ENCODE measurements around the gene SALL4. TPM values are rescaled to one million over a fixed set of nuclear protein-coding genes. Genes with fewer than 3 reads are reported as not detected.
"Not testable (repeated sequence)": the region's sequence is repeated elsewhere in the genome, so short reads cannot be mapped to it uniquely, and the experiment has no call there.

The SALL4 gene
- not detected for total RNA-seq

GRCh38 chr20:51802170-51802751 lies at the start of gene SALL4:
Gene SALL4 (minus strand): TSS chr20:51802521. CDS start chr20:51802408, 113 bp downstream.
- peaks cover 26% of the 10 kb centered on the region for H3K4me1 ChIP-seq (ENCODE audit: insufficient read depth, low read length)
- H3K4me3 ChIP-seq (ENCODE audit: low read length) = no peak within 1 kb of the TSS
- peaks cover 45% of the 10 kb centered on the region for H3K27me3 ChIP-seq (ENCODE audit: insufficient read depth, low read length)
- H3K9me3 ChIP-seq (ENCODE audit: low read depth, low read length) = no peaks in the 10 kb centered on the region

- Histone ChIP-seq H3K4me1 (ENCODE audit: insufficient read depth, low read length) (no peaks in the 10 kb centered on the region), H3K9me3 (ENCODE audit: low read depth, low read length) (no peaks in the 10 kb centered on the region), H3K4me3 (ENCODE audit: low read length) (no peak overlapping the region), H3K27me3 (ENCODE audit: insufficient read depth, low read length) (no peaks in the 10 kb centered on the region)
Observed at GRCh38 chr20:51848346-51848745, 46.0 kb upstream of the SALL4 start.

DNA sequence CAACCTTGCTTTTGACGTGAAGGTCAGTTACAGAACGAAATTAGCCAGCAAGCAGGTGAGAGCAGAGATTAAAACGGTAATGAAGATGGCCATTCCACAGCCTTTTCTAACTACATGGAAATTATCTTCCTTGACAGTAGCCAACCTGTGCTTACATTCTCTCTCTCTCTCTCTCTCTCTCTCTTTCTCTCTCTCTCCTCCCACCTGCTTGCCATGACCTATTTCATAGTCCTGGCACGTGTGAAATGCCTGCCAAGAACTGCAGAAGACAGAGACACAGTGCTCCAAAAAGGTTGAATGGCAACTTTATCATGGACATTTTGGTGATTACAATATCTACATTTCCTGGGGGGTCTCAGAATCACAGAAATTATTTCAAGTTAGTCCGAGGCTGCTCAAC lies 38.5 kb upstream of the SALL4 start:
- no peaks in the 10 kb centered on the region for H3K4me1 ChIP-seq (ENCODE audit: insufficient read depth, low read length)
- H3K27me3 ChIP-seq (ENCODE audit: insufficient read depth, low read length) = no peaks in the 10 kb centered on the region
- no peak overlapping the region for H3K4me3 ChIP-seq (ENCODE audit: low read length)
- H3K9me3 ChIP-seq (ENCODE audit: low read depth, low read length) = no peaks in the 10 kb centered on the region

DNA sequence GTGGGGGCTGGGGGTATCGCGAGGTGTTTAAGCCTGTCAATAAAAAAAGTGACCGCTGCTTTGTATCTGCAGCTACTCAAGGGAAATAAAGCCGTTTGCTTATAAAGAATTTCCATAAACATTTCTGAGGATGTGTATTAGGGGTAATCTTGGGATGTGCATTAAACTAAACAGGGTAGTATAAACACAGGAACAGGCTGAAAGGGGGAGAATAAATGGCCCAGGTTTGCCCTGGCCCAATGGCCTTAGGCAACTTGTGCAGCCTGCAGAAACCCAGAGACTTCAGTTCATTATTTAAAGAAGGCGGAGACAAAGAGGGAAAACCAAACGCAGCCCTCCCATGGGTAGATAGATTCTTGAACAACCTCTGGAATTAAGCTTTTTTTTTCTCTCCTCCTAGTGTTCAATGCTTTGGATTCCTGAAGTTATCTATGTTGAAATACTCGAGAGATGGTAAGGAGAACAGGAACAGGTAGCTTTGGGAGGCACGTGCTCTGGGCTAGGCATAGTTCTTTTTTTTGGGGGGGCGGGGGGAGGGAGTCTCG lies 35.6 kb upstream of the SALL4 start:
- Histone ChIP-seq H3K4me3 (ENCODE audit: low read length) (no peak overlapping the region), H3K27me3 (ENCODE audit: insufficient read depth, low read length) (no peaks in the 10 kb centered on the region), H3K4me1 (ENCODE audit: insufficient read depth, low read length) (no peaks in the 10 kb centered on the region), H3K9me3 (ENCODE audit: low read depth, low read length) (no peaks in the 10 kb centered on the region)

DNA sequence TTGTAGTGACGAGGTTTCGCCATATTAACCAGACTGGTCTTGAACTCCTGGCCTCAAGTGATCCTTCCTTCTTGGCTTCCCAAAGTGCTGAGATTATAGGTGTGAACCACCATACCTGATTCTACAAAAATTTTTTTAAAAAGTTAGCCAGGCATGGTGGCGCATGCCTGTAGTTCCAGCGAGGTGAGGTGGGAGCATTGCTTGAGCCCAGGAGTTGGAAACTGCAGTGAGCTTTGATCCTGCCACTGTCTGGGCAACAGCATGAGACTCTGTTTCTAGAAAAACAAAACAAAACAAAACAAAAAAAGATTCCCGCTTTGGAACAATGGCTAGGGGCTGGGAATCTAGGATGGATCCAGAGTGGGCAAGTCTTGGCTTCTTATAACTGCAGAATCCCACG lies 35.1 kb upstream of the SALL4 start:
- H3K4me1 ChIP-seq (ENCODE audit: insufficient read depth, low read length) = no peaks in the 10 kb centered on the region
- no peak overlapping the region for H3K4me3 ChIP-seq (ENCODE audit: low read length)
- no peaks in the 10 kb centered on the region for H3K27me3 ChIP-seq (ENCODE audit: insufficient read depth, low read length)
- H3K9me3 ChIP-seq (ENCODE audit: low read depth, low read length) = no peaks in the 10 kb centered on the region

- Histone ChIP-seq H3K9me3 (ENCODE audit: low read depth, low read length) (no peaks in the 10 kb centered on the region), H3K27me3 (ENCODE audit: insufficient read depth, low read length) (no peaks in the 10 kb centered on the region), H3K4me3 (ENCODE audit: low read length) (no peak overlapping the region), H3K4me1 (ENCODE audit: insufficient read depth, low read length) (no peaks in the 10 kb centered on the region)
Observed at GRCh38 chr20:51833326-51833725, 31.0 kb upstream of the SALL4 start.

DNA sequence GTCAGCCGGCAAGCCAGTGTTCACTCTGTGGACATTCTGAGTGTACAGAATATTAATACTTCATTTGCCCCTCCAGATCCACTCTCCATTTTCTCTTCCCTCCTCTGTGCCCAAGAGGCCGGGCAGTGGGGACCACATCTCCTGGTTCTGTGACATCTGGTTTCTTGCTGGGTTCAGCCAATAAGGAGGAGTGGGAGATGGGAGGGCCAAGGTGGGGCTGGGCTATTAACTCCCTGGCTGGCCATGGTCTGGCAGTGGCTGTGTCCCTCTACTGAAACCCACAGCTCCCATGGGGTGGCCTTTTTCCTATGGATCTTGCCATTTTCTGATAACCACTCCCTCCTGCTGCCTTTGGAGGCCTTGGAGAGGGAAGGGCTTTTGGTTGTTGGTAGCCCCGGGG lies 30.0 kb upstream of the SALL4 start:
- Histone ChIP-seq H3K4me1 (ENCODE audit: insufficient read depth, low read length) (no peaks in the 10 kb centered on the region), H3K4me3 (ENCODE audit: low read length) (no peak overlapping the region), H3K27me3 (ENCODE audit: insufficient read depth, low read length) (no peaks in the 10 kb centered on the region), H3K9me3 (ENCODE audit: low read depth, low read length) (no peaks in the 10 kb centered on the region)

DNA sequence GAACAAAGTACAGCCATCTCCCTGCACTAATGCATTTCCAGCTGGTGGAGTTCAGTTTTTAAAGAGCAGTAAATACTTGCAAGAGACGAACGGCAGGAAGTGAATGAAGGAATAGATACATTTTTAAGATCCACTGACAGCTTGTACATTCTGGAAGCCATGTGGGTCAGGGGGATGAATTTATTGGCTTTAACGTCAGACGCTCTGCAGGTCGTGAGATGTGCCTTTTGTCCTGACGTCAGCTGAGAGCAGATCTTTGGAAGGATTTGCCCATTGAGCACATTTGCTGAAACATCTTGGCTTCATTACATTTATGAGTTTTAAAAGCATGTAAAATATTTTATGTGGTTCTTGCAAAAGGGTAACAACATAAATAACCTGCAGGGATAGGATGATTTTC lies 29.5 kb upstream of the SALL4 start:
- Histone ChIP-seq H3K4me1 (ENCODE audit: insufficient read depth, low read length) (no peaks in the 10 kb centered on the region), H3K4me3 (ENCODE audit: low read length) (no peak overlapping the region), H3K9me3 (ENCODE audit: low read depth, low read length) (no peaks in the 10 kb centered on the region), H3K27me3 (ENCODE audit: insufficient read depth, low read length) (no peaks in the 10 kb centered on the region)

DNA sequence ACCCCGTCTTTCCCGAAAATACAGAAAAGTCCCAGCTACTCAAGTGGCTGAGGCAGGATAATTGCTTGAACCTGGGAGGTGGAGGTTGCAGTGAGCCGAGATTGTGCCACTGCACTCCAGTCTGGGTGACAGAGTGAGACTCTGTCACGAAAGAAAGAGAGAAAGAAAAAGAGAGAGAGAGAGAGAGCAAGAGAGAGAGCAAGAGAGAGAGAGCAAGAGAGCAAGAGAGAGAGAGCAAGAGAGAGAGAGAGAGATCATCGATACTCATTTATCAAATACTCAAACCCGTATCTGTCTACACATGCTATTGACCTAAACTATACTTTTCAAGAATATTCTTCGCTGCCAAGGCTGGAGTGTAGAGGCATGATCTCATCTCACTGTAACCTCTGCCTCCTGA lies 28.2 kb upstream of the SALL4 start:
- Histone ChIP-seq H3K4me1 (ENCODE audit: insufficient read depth, low read length) (no peaks in the 10 kb centered on the region), H3K27me3 (ENCODE audit: insufficient read depth, low read length) (no peaks in the 10 kb centered on the region), H3K9me3 (ENCODE audit: low read depth, low read length) (no peaks in the 10 kb centered on the region), H3K4me3 (ENCODE audit: low read length) (no peak overlapping the region)

DNA sequence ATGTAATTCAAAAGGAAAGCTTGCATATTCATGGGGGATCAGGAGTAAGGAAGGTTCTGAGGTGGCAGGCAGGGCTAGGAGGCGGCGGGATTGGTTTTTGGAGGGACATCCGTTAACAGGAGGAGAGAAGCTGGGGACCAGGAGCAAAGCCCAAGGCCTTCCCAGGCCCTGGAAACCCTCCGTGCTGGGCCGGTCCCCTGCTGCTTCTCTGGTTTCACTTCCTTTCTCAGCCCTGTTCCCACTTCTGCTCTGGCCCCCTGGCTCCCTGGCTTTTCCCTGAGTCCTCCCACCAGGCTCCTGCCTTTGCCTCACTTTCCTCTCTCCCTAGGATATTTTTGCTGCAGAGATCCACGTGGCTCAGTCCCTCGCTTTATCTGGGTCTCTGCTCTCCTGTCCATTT lies 26.4 kb upstream of the SALL4 start:
- H3K4me3 ChIP-seq (ENCODE audit: low read length) = no peak overlapping the region
- H3K9me3 ChIP-seq (ENCODE audit: low read depth, low read length) = no peaks in the 10 kb centered on the region
- no peaks in the 10 kb centered on the region for H3K27me3 ChIP-seq (ENCODE audit: insufficient read depth, low read length)
- H3K4me1 ChIP-seq (ENCODE audit: insufficient read depth, low read length) = no peaks in the 10 kb centered on the region

DNA sequence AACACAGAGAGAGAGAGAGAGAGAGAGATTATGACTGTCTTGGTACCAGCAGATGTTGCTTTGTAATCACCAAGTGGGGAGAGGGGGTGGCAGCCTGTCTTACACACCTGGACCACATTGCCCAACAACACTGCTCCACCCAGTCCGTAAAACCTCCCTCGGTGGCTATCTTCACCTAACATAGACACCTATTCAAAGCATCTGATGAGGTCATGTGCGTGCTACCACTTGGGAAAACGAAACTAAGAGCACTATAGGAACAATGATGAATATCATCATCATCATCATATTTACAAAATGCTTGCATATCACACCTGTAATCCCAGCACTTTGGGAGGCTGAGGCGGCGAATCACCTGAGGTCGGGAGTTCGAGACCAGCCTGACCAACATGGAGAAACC lies 24.1 kb upstream of the SALL4 start:
- H3K4me1 ChIP-seq (ENCODE audit: insufficient read depth, low read length) = no peaks in the 10 kb centered on the region
- no peaks in the 10 kb centered on the region for H3K27me3 ChIP-seq (ENCODE audit: insufficient read depth, low read length)
- no peaks in the 10 kb centered on the region for H3K9me3 ChIP-seq (ENCODE audit: low read depth, low read length)
- no peak overlapping the region for H3K4me3 ChIP-seq (ENCODE audit: low read length)

DNA sequence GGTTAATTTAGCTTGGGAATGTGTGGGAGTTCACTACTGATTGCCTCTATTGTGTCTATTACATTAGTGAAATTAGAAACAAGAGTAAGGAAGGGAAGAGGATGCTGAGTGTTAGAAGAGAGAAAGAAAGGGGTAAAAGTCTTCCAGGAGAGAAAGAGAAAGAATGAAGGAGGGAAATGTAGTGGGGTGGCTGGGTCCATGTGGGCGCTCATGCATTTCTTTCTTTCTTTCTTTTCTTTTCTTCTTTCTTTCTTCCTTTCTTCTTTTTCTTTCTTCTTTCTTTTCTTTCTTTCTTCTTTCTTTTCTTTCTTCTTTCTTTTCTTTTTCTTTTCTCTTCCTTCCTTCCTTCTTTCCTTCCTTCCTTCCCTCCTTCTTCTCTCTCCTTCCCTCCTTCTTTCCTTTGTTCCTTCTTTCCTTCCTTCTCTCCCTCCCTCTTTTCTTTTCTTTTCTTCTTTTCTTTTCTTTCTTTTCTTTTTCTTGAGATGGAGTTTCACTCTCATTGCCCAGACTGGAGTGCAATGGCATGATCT lies 16.2 kb upstream of the SALL4 start:
- Histone ChIP-seq H3K27me3 (ENCODE audit: insufficient read depth, low read length) (no peaks in the 10 kb centered on the region), H3K4me3 (ENCODE audit: low read length) (no peak overlapping the region), H3K9me3 (ENCODE audit: low read depth, low read length) (no peaks in the 10 kb centered on the region), H3K4me1 (ENCODE audit: insufficient read depth, low read length) (no peaks in the 10 kb centered on the region)

DNA sequence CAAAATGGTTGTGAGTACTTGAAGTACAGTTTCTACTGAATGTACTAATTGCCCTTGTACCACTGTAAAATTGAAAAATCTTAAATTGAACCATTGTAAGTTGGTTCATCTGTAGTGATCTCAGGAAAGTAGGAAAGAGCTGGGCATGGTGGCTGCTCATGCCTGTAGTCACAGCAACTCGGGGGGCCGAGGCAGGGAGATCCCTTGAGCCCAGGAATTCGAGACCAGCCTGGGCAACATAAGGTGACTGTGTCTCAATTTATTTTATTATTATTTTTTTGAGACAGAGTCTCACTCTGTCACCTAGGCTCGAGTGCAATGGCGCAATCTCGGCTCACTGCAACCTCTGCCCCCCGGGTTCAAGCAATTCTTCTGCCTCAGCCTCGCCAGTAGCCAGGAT lies 14.5 kb upstream of the SALL4 start:
- H3K9me3 ChIP-seq (ENCODE audit: low read depth, low read length); H3K27me3 ChIP-seq (ENCODE audit: insufficient read depth, low read length); H3K4me1 ChIP-seq (ENCODE audit: insufficient read depth, low read length); H3K4me3 ChIP-seq (ENCODE audit: low read length): not testable (repeated sequence)

- no peak overlapping the region for H3K4me3 ChIP-seq (ENCODE audit: low read length)
- H3K4me1 ChIP-seq (ENCODE audit: insufficient read depth, low read length) = no peaks in the 10 kb centered on the region
- H3K27me3 ChIP-seq (ENCODE audit: insufficient read depth, low read length) = no peaks in the 10 kb centered on the region
- no peaks in the 10 kb centered on the region for H3K9me3 ChIP-seq (ENCODE audit: low read depth, low read length)
Observed at GRCh38 chr20:51815383-51816076, 13.2 kb upstream of the SALL4 start.

GRCh38 chr20:51812861-51813260 lies 10.5 kb upstream of the SALL4 start:
- Histone ChIP-seq H3K9me3 (ENCODE audit: low read depth, low read length) (no peaks in the 10 kb centered on the region), H3K4me1 (ENCODE audit: insufficient read depth, low read length) (no peaks in the 10 kb centered on the region)

More at GRCh38 chr20:51812861-51813260, 10.5 kb upstream of the SALL4 start:
- Histone ChIP-seq H3K4me3 (ENCODE audit: low read length) (no peak overlapping the region), H3K27me3 (ENCODE audit: insufficient read depth, low read length) (no peaks in the 10 kb centered on the region)

All from mononuclear cell (primary cell).